Measurements from ENCODE around the gene HSFX1.

DNA sequence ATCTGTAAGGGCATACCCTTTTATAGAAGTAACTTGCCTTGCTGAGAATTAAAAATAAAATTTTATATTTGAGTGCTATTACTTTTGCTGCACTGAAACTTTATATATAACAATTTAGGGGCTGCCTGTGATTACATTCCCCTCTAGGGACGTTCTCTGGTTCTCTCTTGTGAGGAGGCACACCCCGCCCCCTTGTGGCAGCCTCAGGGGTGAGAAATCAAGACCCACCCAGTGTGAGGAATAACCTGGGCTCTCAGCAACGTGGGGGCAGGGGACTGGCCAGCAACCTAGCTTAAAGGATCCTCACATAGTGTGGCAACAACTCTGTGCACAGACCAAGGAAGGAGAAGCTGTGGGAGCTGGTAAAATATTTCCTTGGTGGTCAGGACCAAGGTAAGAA, 51.6 kb downstream of the HSFX1 start:
- TF ChIP-seq POLR2A (IDR thresholded peaks at IDR 0.05) = no peak
- TF ChIP-seq, protein P1, sequence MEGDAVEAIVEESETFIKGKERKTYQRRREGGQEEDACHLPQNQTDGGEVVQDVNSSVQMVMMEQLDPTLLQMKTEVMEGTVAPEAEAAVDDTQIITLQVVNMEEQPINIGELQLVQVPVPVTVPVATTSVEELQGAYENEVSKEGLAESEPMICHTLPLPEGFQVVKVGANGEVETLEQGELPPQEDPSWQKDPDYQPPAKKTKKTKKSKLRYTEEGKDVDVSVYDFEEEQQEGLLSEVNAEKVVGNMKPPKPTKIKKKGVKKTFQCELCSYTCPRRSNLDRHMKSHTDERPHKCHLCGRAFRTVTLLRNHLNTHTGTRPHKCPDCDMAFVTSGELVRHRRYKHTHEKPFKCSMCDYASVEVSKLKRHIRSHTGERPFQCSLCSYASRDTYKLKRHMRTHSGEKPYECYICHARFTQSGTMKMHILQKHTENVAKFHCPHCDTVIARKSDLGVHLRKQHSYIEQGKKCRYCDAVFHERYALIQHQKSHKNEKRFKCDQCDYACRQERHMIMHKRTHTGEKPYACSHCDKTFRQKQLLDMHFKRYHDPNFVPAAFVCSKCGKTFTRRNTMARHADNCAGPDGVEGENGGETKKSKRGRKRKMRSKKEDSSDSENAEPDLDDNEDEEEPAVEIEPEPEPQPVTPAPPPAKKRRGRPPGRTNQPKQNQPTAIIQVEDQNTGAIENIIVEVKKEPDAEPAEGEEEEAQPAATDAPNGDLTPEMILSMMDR (IDR thresholded peaks at IDR 0.05) = no peak
